Measurements from ENCODE around the gene OR7C1.
"Not testable (repeated sequence)": the region's sequence is repeated elsewhere in the genome, so short reads cannot be mapped to it uniquely, and the experiment has no call there.

The OR7C1 gene

GRCh38 chr19:14835011-14835410, at the start of gene OR7C1, which contains the start of gene OR7A5:
Gene OR7C1, minus strand, starts transcription at chr19:14835185. Its CDS starts 35,049 bp downstream, at chr19:14800136.
Gene OR7A5, minus strand, starts transcription at chr19:14835185. Its CDS starts 6,944 bp downstream, at chr19:14828241.
- no peak for DNase-seq

GRCh38 chr19:14871619-14872230, 36.7 kb upstream of the OR7C1 start:
- no peak for DNase-seq

GRCh38 chr19:14868497-14868896, 33.5 kb upstream of the OR7C1 start:
- DNase-seq: no peak

- no peak for DNase-seq
Observed at GRCh38 chr19:14848822-14849221, 13.8 kb upstream of the OR7C1 start, which contains the start of gene OR7A10. Gene OR7A10, minus strand, starts transcription at chr19:14848922. Its CDS starts 7,045 bp downstream, at chr19:14841877.

- no peak for DNase-seq
Observed at GRCh38 chr19:14843578-14843977, 8.6 kb upstream of the OR7C1 start.

- DNase-seq: no peak
Observed at GRCh38 chr19:14843169-14843568, 8.2 kb upstream of the OR7C1 start.

- no peak for DNase-seq
Observed at GRCh38 chr19:14840206-14840605, 5.2 kb upstream of the OR7C1 start.

GRCh38 chr19:14837391-14837790, 2.4 kb upstream of the OR7C1 start:
- DNase-seq: no peak

GRCh38 chr19:14830702-14831101, 4.3 kb downstream of the OR7C1 start:
- no peak for DNase-seq

GRCh38 chr19:14826006-14826405, 9.0 kb downstream of the OR7C1 start:
- no peak for DNase-seq

GRCh38 chr19:14821937-14822336, 13.0 kb downstream of the OR7C1 start:
- DNase-seq: no peak

GRCh38 chr19:14818588-14818987, 16.4 kb downstream of the OR7C1 start:
- DNase-seq: no peak

GRCh38 chr19:14817052-14817451, 17.9 kb downstream of the OR7C1 start:
- no peak for DNase-seq

- DNase-seq: no peak
Observed at GRCh38 chr19:14814982-14815652, 19.9 kb downstream of the OR7C1 start.

- DNase-seq: no peak
Observed at GRCh38 chr19:14809272-14810057, 25.5 kb downstream of the OR7C1 start.

GRCh38 chr19:14804765-14805164, 30.2 kb downstream of the OR7C1 start:
- DNase-seq: no peak

GRCh38 chr19:14798760-14799159, 36.2 kb downstream of the OR7C1 start:
- no peak for DNase-seq

- no peak for DNase-seq
Observed at GRCh38 chr19:14796021-14796420, 39.0 kb downstream of the OR7C1 start.

- DNase-seq: no peak
Observed at GRCh38 chr19:14795078-14795721, 39.8 kb downstream of the OR7C1 start.

GRCh38 chr19:14792250-14792649, 42.7 kb downstream of the OR7C1 start:
- not testable (repeated sequence) for DNase-seq

- peak; percentile 43 to 53 for DNase-seq
Observed at GRCh38 chr19:14786421-14786851, 48.5 kb downstream of the OR7C1 start.

- peak; percentile 36 to 46 for DNase-seq
Observed at GRCh38 chr19:14785102-14785793, 49.7 kb downstream of the OR7C1 start.

Measured in activated T-cell treated with anti-CD3 and anti-CD28 coated beads, Interleukin-2, amount 50 U/mL, for 48 hours (primary cell).